SK-N-SH treated with all-trans-retinoic acid at 6 μM for 48 hours (cell line): Measurements from ENCODE around the gene SPG11.

Experiments used
- GLIS3 ChIP-seq: fragments of 250-450 bp; sonication (Bioruptor Pico); IDR thresholded peaks from 2 replicates; pipeline ENCODE4 v1.5.0; 2020; ENCODE audit warnings: mild to moderate bottlenecking, moderate library complexity
- RARB ChIP-seq: fragments of 250-450 bp; sonication (Bioruptor Pico); IDR thresholded peaks from 2 replicates; pipeline ENCODE4 v1.8.0; 2021; ENCODE audit warnings: mild to moderate bottlenecking, moderate library complexity
- TOX ChIP-seq: fragments of 250-450 bp; sonication (Bioruptor Pico); IDR thresholded peaks from 2 replicates; pipeline ENCODE4 v1.8.0; 2021; ENCODE audit warnings: mild to moderate bottlenecking, moderate library complexity, borderline replicate concordance
- ZC3H10 ChIP-seq: fragments of 250-450 bp; sonication (Bioruptor Pico); IDR thresholded peaks from 2 replicates; pipeline ENCODE4 v1.5.1; 2021; ENCODE audit warnings: mild to moderate bottlenecking, moderate library complexity
- ZFP3 ChIP-seq: fragments of 250-450 bp; sonication (Bioruptor Pico); IDR thresholded peaks from 2 replicates; pipeline ENCODE4 v1.5.0; 2020; ENCODE audit warnings: mild to moderate bottlenecking, moderate library complexity
- ZFP30 ChIP-seq: fragments of 450-650 bp; formaldehyde crosslinking; IDR thresholded peaks from 2 replicates; pipeline ENCODE4 v1.5.0; 2022; ENCODE audit warnings: mild to moderate bottlenecking, moderate library complexity
- ZNF70 ChIP-seq: fragments of 450-650 bp; formaldehyde crosslinking; IDR thresholded peaks from 2 replicates; pipeline ENCODE4 v1.5.0; 2020; ENCODE audit warnings: mild to moderate bottlenecking, moderate library complexity
- TF ChIP-seq, protein P1 (sequence below): fragments of 250-450 bp; sonication (Bioruptor Pico); IDR thresholded peaks from 2 replicates; pipeline ENCODE4 v1.5.1; 2020; ENCODE audit warnings: low read depth, mild to moderate bottlenecking, moderate library complexity
- TF ChIP-seq, protein P2 (sequence below): fragments of 250-450 bp; sonication (Bioruptor Pico); IDR thresholded peaks from 2 replicates; pipeline ENCODE4 v1.8.0; 2020; ENCODE audit warnings: mild to moderate bottlenecking, moderate library complexity, borderline replicate concordance

DNA sequence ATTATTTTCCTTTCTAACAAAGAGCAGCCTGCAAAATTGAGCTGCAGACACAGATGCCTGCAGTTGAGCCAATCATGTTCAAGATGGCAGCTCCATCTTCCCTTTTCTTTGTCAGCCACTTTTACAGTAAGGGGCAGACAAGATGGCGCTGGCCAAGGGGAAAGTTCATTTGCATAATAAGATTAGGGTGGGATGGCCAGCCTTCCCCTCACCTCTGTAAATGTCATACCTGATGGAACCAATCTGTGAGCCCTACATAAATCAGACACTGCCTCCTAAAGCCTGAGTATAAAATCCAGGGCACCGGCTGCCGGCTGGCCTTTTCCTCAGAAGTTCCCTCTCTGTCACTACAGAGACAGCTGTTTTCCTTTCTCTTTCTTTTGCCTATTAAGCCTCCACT lies 31.8 kb upstream of the SPG11 start:
- TF ChIP-seq RARB (CRISPR knock-in tag) (no peak), TOX (no peak), ZC3H10 (CRISPR knock-in tag) (no peak), GLIS3 (CRISPR knock-in tag) (no peak), ZFP3 (CRISPR knock-in tag) (no peak), ZFP30 (CRISPR knock-in tag) (no peak), ZNF70 (CRISPR knock-in tag) (no peak)
- TF ChIP-seq, protein P1, sequence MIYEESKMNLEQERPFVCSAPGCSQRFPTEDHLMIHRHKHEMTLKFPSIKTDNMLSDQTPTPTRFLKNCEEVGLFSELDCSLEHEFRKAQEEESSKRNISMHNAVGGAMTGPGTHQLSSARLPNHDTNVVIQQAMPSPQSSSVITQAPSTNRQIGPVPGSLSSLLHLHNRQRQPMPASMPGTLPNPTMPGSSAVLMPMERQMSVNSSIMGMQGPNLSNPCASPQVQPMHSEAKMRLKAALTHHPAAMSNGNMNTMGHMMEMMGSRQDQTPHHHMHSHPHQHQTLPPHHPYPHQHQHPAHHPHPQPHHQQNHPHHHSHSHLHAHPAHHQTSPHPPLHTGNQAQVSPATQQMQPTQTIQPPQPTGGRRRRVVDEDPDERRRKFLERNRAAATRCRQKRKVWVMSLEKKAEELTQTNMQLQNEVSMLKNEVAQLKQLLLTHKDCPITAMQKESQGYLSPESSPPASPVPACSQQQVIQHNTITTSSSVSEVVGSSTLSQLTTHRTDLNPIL: no peak
- TF ChIP-seq, protein P2, sequence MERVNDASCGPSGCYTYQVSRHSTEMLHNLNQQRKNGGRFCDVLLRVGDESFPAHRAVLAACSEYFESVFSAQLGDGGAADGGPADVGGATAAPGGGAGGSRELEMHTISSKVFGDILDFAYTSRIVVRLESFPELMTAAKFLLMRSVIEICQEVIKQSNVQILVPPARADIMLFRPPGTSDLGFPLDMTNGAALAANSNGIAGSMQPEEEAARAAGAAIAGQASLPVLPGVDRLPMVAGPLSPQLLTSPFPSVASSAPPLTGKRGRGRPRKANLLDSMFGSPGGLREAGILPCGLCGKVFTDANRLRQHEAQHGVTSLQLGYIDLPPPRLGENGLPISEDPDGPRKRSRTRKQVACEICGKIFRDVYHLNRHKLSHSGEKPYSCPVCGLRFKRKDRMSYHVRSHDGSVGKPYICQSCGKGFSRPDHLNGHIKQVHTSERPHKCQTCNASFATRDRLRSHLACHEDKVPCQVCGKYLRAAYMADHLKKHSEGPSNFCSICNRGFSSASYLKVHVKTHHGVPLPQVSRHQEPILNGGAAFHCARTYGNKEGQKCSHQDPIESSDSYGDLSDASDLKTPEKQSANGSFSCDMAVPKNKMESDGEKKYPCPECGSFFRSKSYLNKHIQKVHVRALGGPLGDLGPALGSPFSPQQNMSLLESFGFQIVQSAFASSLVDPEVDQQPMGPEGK: no peak
